DND-41 (cell line): ENCODE results near the gene ZDHHC22.

Source experiments
- ATAC-seq: fragments of 200-7000 bp; cut with Tn5 transposase; 3 replicates; pipeline ENCODE4 v1.9.1; 2021; ENCODE audit warnings: low read depth; ENCODE audit not compliant: insufficient read depth
- DNase-seq: peaks from one replicate; pipeline ENCODE4 v3.0.0-alpha.2; 2020
- H2AFZ ChIP-seq: 2 replicates; pipeline ENCODE4 v1.6.0; 2012; ENCODE audit warnings: low read depth, low read length
- H3K27ac ChIP-seq: 2 replicates; pipeline ENCODE4 v1.5.1; 2012; ENCODE audit warnings: low read length, inconsistent platforms
- H3K27me3 ChIP-seq: fragments of 200-600 bp; sonication (generic); 2 replicates; pipeline ENCODE4 v1.6.0; 2012; ENCODE audit warnings: low read length, mild to moderate bottlenecking, inconsistent platforms; ENCODE audit not compliant: insufficient read depth, poor library complexity
- H3K36me3 ChIP-seq: 2 replicates; pipeline ENCODE4 v1.5.1; 2012; ENCODE audit warnings: low read length, inconsistent platforms; ENCODE audit not compliant: insufficient read depth
- H3K4me1 ChIP-seq: 2 replicates; pipeline ENCODE4 v1.5.1; 2012; ENCODE audit warnings: mild to moderate bottlenecking, low read length; ENCODE audit not compliant: insufficient read depth
- H3K4me2 ChIP-seq: 2 replicates; pipeline ENCODE4 v1.6.0; 2012; ENCODE audit warnings: mild to moderate bottlenecking, moderate library complexity, low read length, inconsistent platforms; ENCODE audit not compliant: insufficient read depth
- H3K4me3 ChIP-seq, 2 experiments: fragments of 200-600 bp in 1 of 2; shearing (Covaris generic) in 1 of 2; 2 replicates each; pipeline ENCODE4 v1.5.1; 2012 to 2016; ENCODE audit warnings: inconsistent platforms in 2 of 2, low read length in 2 of 2, mild to moderate bottlenecking in 2 of 2, low read depth in 1 of 2, moderate library complexity in 1 of 2
- H3K79me2 ChIP-seq: 2 replicates; pipeline ENCODE4 v1.6.0; 2012; ENCODE audit warnings: low read length, inconsistent platforms; ENCODE audit not compliant: insufficient read depth
- H3K9ac ChIP-seq: 2 replicates; pipeline ENCODE4 v1.6.0; 2012; ENCODE audit warnings: low read depth, mild to moderate bottlenecking, inconsistent platforms, low read length, moderate library complexity
- H3K9me3 ChIP-seq: 2 replicates; pipeline ENCODE4 v1.5.1; 2012; ENCODE audit warnings: low read length, moderate library complexity, mild to moderate bottlenecking, inconsistent platforms; ENCODE audit not compliant: insufficient read depth, severe bottlenecking
- H4K20me1 ChIP-seq: 2 replicates; pipeline ENCODE4 v1.6.0; 2012; ENCODE audit warnings: low read length; ENCODE audit not compliant: insufficient read depth
- CTCF ChIP-seq: IDR thresholded peaks from 2 replicates; pipeline ENCODE4 v1.5.1; 2012; ENCODE audit warnings: borderline replicate concordance, low read length, moderate library complexity, mild to moderate bottlenecking; ENCODE audit not compliant: poor library complexity, severe bottlenecking; ENCODE audit errors: extremely low read depth
- EZH2 ChIP-seq: IDR thresholded peaks from 3 replicates; pipeline ENCODE4 v1.6.1; 2012; ENCODE audit warnings: borderline replicate concordance, low read depth, mild to moderate bottlenecking, moderate library complexity, low read length, inconsistent platforms; ENCODE audit not compliant: severe bottlenecking

Gene ZDHHC22

GRCh38 chr14:77104393-77104792, 37.2 kb downstream of the ZDHHC22 start:
- Histone ChIP-seq H3K27me3 (no peaks in the 10 kb centered on the region), H3K79me2 (peaks cover 38% of the 10 kb centered on the region), H4K20me1 (0 out of 2 replicates have a peak, but pooled peaks cover 2% of the 10 kb centered on the region), H3K4me1 (peaks cover 9% of the 10 kb centered on the region), H3K9me3 (no peaks in the 10 kb centered on the region), H3K9ac (no peak overlapping the region), H3K4me2 (no peak overlapping the region), H3K36me3 (peaks cover 33% of the 10 kb centered on the region), H3K27ac (no peak overlapping the region), H3K4me3 (no peak overlapping the region), H2AFZ (no peak overlapping the region)
- TF ChIP-seq EZH2: no peak
- ATAC-seq: no peak
- DNase-seq: no peak

DNA sequence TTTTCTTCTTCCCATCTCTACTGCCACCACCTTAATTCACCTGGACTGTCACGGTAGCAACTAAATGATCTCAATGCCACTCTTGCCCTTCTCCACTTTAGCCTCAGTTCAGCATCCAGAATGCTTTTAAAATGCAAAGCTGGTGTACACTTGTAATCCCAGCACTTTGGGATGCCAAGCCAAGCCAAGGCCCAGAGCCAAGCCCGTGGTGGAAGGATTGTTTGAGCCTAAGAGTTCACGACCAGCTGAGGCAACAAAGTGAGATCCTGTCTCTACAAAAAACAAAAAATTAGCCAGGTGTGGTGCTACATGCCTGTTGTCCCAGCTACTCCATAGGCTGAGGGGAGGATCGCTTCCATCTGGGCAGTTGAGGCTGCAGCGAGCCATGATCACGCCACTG, 37.6 kb downstream of the ZDHHC22 start:
- Histone ChIP-seq H3K9ac (no peak overlapping the region), H3K4me3 (no peak overlapping the region), H3K9me3 (no peaks in the 10 kb centered on the region), H3K27me3 (no peaks in the 10 kb centered on the region), H3K27ac (no peak overlapping the region), H3K4me2 (no peak overlapping the region), H2AFZ (no peak overlapping the region), H4K20me1 (0 out of 2 replicates have a peak, but pooled peaks cover 2% of the 10 kb centered on the region), H3K36me3 (peaks cover 29% of the 10 kb centered on the region), H3K79me2 (peaks cover 43% of the 10 kb centered on the region), H3K4me1 (peaks cover 13% of the 10 kb centered on the region)
- no peak for ATAC-seq
- no peak for DNase-seq
- TF ChIP-seq EZH2 (no peak), CTCF (no peak)

DNA sequence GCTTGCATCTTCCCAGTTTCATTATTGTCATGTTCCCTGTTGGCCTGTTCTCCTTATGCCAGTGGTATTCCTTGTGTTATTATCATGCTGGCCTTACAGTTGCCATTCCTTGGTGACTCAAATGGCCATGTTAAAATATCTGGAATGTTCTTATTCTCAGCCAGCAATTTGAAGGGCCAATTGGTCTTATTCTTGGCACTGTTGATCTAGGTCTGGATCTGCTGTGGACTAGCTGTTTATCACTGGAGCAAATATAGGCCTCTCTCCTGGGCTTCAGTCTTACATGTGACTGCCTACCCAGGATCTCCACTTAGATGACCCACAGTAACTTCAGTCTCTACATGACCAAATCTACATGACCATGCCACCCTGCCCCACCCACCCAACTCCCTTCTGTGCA, 38.1 kb downstream of the ZDHHC22 start:
- Histone ChIP-seq H4K20me1 (no peaks in the 10 kb centered on the region), H3K9me3 (no peaks in the 10 kb centered on the region), H2AFZ (no peak overlapping the region), H3K79me2 (peaks cover 47% of the 10 kb centered on the region), H3K4me3 (no peak overlapping the region), H3K36me3 (peaks cover 25% of the 10 kb centered on the region), H3K4me1 (peaks cover 18% of the 10 kb centered on the region), H3K27me3 (no peaks in the 10 kb centered on the region), H3K4me2 (no peak overlapping the region), H3K9ac (no peak overlapping the region), H3K27ac (no peak overlapping the region)
- TF ChIP-seq CTCF (no peak), EZH2 (no peak)
- no peak for DNase-seq
- ATAC-seq: no peak

DNA sequence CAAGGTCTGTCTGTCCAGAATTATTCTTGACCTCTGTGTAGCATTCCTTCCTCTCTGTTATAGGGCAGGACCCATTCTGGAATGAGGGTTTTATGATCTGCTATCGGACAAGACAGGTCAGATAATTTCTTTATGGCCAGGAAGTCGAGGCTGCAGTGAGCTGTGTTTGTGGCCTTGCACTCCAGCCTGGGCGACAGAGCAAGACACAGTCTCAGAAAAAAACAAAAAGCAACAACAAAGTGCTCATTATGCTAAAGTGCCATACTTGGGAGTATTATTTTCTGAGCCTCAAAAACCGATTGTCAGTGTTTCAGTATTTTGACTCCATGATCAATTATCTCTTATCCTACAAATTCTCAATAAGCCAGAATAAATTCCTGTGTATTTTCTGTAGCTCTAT, 39.4 kb downstream of the ZDHHC22 start:
- no peak for DNase-seq
- H3K27ac ChIP-seq: no peak overlapping the region
- no peak overlapping the region for H3K9ac ChIP-seq
- H3K36me3 ChIP-seq: peaks cover 16% of the 10 kb centered on the region
- H3K4me3 ChIP-seq: no peak overlapping the region
- H3K79me2 ChIP-seq: peaks cover 54% of the 10 kb centered on the region
- no peak overlapping the region for H3K4me2 ChIP-seq
- ATAC-seq: no peak
- peaks cover 19% of the 10 kb centered on the region for H3K4me1 ChIP-seq
- no peaks in the 10 kb centered on the region for H3K27me3 ChIP-seq
- H3K9me3 ChIP-seq: no peaks in the 10 kb centered on the region
- TF ChIP-seq CTCF (no peak), EZH2 (no peak)
- H4K20me1 ChIP-seq: no peaks in the 10 kb centered on the region
- H2AFZ ChIP-seq: no peak overlapping the region
